Skin epidermis (tissue), 12 donors: Measurements from ENCODE around the gene MAP3K8.
A peak's percentile ranks its signal among the peaks of the same experiment; 100 is the strongest.

Experiments
- H3K27ac ChIP-seq, 21 experiments: fragments of 200-600 bp; sonication (generic) in 11 of 21; one replicate each; pipeline ENCODE4 v1.5.0; 2020; ENCODE audit warnings: mild to moderate bottlenecking in 3 of 21, inconsistent platforms in 2 of 21, moderate library complexity in 2 of 21
- H3K4me3 ChIP-seq, 7 experiments: fragments of 200-600 bp; sonication (generic) in 2 of 7; one replicate each; pipeline ENCODE4 v1.5.0; 2020; ENCODE audit warnings: inconsistent platforms in 2 of 7, mild to moderate bottlenecking in 2 of 7, moderate library complexity in 1 of 7

MAP3K8 gene

DNA sequence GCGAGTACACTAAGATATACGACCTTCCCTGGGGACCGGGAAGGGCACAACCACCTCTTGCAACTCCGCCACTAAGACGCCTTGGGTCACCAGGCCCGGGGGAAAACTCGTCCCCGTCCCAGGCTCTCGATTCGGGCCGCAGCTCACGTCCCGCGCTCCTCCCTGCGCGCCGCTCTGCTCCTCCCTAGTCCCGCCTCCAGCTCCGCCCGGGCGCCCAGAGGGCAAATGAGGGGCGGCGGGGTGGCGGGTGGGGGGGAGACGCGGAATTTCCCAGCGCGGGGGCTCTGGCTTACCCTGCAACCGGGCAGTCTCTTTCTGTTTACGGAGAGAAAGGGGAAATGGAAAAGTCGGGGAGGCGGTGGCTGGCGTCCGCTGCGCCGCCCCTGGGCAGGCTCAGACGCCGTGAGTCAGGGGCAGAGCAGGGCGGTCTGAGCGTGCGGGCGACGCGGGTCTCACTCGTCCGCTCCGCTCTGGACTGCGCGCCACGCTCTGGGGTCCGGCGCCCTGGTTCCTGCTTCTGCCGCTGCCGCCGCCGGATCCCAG is at the start of gene MAP3K8:
Gene MAP3K8, plus strand, starts transcription at position 455 of the 543 bp plus-strand sequence. CDS start 4,755 bp downstream, outside the sequence.
- Histone ChIP-seq H3K27ac (peak within 1 kb of the TSS; percentile 69 to 100 (median 97)), H3K4me3 (peak within 1 kb of the TSS; percentile 69 to 98 (median 84))

DNA sequence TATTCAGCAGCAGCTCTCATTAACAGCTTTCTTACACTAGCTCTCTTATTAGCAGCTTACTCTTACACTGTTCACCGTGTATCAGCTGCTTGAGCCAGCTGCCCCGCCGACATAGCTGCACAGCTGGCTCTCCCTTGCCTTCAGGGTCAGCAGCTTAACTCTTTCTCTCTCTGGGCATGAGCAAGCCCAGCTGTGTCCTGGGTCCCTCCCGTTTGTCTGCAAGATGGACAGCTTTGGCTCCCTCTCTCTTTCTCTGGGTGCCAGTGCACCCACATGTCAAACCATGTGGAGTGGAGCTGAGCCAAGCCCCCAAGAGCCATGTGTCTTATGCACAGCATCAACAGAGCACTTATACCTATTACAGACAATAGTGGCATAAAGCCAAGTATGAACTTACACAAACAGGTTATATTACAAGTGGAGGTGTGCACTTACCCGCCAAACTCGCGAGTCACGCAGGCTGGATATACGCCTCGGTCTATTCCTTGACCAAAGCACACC is 49.2 kb upstream of the MAP3K8 start:
- peak overlapping the region in 1 of 21 experiments; percentile 50 for H3K27ac ChIP-seq

GRCh38 chr10:30386801-30387588 is 47.0 kb upstream of the MAP3K8 start:
- H3K4me3 ChIP-seq = no peak overlapping the region

More for the DNA sequence above, 49.2 kb upstream of the MAP3K8 start:
- H3K4me3 ChIP-seq = no peak overlapping the region

DNA sequence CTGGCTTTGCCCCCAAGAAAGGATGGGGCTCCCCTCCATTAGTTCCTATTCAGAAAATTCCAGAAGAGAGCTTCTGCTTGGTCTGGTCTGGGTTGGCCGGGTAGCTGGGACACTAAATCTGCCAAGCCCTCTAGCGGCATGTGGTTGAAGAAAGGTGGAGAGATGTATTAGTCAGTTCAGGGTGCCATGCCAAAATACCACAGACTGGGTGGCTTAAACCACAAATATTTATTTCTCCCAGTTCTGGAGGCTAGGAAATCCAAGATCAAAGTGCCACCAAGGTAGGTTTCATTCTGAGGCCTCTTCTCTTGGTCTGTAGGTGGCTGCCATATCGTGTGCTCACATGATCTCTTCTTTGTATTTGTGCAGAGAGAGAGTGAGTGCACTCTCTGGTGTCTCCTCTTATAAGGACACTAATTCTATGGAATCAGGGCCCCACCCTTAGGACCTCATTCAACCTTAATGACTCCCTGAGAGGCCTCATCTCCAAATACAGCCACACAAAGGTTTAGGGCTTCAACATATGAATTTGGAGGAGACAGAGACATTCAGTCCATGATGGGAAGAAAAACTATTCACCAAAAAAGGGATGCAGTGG is 46.2 kb upstream of the MAP3K8 start:
- Histone ChIP-seq H3K4me3 (no peak overlapping the region), H3K27ac (peak overlapping the region in 1 of 21 experiments; percentile 37)

More at GRCh38 chr10:30386801-30387588, 47.0 kb upstream of the MAP3K8 start:
- peak overlapping the region in 1 of 21 experiments; percentile 37 for H3K27ac ChIP-seq

DNA sequence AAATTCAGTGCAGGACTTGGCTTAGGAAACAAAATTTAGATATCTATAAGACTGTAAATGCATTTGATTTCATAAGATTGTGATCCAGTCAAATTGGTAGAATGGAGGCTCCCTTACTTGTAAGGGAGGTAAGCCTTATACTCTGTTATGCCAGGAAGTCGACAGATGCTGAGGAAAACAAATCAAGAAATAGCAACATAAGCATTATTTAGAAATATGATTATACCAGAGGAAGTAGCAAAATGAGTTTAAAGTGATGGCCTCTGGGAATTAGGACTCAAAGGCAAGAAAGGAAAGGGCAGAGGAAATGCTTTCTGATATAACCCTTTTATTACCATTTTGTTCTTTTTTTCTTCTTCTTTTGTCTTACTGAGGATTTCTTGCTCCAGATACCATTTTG is 44.4 kb upstream of the MAP3K8 start:
- Histone ChIP-seq H3K4me3 (no peak overlapping the region), H3K27ac (no peak overlapping the region)

DNA sequence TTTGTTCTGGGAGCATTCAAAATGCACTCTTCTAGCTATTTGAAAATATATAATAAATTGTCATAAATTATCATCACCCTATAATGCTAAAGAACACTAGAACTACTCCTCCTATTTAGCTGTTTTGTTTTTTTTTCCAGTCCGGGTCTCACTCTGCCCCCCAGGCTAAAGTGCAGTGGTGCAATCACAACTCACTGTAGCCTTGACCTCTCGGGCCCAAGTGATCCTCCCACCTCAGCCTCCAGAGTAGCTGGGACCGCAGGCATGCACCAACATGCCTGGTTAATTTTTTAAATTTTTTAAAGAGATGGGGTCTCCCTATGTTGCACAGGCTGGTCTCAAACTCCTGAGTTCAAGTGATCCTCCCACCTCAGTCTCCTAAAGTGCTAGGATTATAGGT is 43.8 kb upstream of the MAP3K8 start:
- H3K27ac ChIP-seq = no peak overlapping the region
- H3K4me3 ChIP-seq = no peak overlapping the region

DNA sequence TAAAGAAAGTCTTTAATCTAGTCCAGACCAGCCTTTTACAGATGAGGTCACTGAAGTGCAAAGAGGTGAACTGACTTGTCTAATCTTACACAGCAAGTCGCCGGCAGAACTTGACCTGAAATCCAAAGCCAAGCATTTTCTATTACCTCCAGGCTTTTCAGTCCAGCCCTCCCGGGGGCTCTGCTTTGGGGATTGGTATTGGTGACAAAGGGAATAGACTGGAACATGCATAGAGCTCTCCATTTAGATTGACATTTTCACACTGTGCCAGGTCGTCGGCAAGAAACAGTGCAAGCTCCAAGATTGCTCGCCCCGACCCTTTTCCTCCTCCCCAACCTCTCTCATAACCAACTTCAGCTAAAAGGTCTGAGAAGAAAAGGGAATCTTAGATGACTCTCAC is 42.7 kb upstream of the MAP3K8 start:
- no peak overlapping the region for H3K27ac ChIP-seq
- H3K4me3 ChIP-seq = no peak overlapping the region

DNA sequence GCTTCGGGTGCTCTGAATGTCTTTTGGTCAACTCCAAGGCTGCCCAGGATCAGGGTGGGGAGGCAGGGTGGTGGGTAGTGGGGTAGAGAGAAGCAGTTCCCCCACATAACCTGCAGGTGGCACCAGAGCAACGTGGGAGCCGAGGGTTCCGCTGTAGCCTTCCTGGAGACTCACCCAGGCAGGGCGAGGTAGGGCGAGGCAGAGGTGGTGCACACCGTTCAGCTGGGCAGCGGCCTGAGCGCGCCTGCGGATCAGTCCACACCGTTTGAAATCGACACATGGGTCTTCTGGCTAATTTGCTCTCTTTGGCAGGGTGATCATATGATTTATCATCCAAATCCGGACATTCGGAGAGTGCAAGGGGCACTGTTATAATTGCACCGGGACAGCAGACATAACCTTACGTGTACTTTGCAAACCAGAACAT is 41.4 kb upstream of the MAP3K8 start:
- no peak overlapping the region for H3K4me3 ChIP-seq
- no peak overlapping the region for H3K27ac ChIP-seq

- no peak overlapping the region for H3K27ac ChIP-seq
Measured at GRCh38 chr10:30396293-30396692, 37.7 kb upstream of the MAP3K8 start.

DNA sequence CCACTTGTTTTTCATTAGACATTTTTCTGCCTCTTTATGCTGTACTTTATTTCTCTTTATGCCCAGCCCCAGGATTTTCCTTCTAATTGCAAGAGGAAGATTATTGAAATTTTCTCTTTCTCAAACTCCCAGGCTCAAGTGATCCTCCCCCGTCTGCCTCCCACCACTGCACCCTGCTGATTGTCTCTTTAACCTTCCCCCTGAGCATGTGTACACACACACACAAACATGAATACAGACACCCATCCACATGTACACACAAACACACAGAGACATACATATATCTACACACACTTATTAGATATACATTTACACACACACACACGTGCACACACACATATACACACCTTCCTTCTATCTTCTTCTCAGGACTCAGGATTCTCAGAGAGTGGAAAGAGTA is 37.3 kb upstream of the MAP3K8 start:
- Histone ChIP-seq H3K27ac (no peak overlapping the region), H3K4me3 (no peak overlapping the region)

More at GRCh38 chr10:30396293-30396692, 37.7 kb upstream of the MAP3K8 start:
- H3K4me3 ChIP-seq = no peak overlapping the region

- Histone ChIP-seq H3K4me3 (no peak overlapping the region), H3K27ac (no peak overlapping the region)
Measured at GRCh38 chr10:30398193-30398592, 35.8 kb upstream of the MAP3K8 start.

GRCh38 chr10:30398788-30399187 is 35.2 kb upstream of the MAP3K8 start:
- Histone ChIP-seq H3K27ac (no peak overlapping the region), H3K4me3 (no peak overlapping the region)

GRCh38 chr10:30403494-30403893 is 30.5 kb upstream of the MAP3K8 start:
- Histone ChIP-seq H3K27ac (no peak overlapping the region), H3K4me3 (no peak overlapping the region)

DNA sequence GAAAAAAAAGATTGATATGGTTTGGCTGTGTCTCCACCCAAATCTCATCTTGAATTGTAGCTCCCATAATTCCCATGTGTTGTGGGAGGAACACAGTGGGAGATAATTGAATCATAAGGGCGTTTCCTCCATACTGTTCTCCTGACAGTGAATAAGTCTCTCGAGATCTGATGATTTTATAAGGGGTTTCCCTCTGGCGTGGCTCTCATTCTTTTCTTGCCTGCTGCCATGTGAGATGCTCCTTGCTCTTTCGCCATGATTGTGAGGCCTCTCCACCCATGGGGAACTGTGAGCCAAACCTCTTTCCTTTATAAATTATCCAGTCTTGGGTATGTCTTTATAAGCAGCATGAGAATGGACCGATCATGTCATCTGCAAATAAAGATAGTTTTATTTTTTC is 29.4 kb upstream of the MAP3K8 start:
- no peak overlapping the region for H3K4me3 ChIP-seq
- no peak overlapping the region for H3K27ac ChIP-seq

GRCh38 chr10:30411263-30411662 is 22.7 kb upstream of the MAP3K8 start:
- Histone ChIP-seq H3K27ac (no peak overlapping the region), H3K4me3 (no peak overlapping the region)

DNA sequence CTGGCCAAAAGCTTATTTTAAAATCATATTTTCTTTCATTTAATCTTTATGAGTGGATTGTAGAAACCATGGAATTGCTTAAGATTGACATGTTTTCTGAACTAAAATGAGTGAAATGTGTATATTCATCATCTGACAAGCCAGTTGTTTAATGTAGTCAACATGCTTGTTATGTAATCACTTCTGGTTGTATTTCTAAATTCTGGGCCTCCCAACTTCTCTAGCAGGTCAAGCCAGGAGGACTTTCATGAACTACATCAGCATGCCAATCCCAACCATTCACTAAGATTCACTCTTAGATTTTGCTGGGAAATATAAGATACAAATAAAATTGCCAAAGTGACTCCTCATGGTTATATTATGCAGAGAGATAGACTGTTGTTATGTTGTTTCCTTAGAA is 21.1 kb upstream of the MAP3K8 start:
- Histone ChIP-seq H3K4me3 (no peak overlapping the region), H3K27ac (no peak overlapping the region)

DNA sequence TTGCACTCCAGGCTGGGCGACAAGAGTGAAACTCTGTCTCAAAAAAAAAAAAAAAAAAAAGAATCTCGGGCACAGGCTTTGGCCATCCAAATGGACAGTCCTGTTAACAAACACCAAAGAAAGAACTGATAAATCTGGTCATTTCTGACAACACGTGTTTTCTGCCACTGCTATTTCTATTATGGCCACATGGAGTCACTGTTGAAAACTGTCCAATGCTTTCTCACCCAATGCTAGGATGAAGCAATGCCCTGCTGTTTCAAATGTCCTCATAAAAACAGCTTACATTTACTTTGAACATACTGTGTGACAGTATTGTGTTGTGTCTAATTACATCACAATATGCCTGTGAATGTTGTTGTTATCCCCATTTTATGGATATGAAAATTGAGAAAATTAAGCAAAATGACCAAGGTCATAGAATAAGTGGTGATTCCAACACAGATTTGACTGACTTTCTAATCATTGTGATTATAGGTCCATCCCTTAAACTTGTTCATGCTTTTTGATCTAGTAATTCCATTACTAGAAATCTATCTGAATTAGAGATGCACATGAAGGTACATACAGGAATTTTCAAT is 19.9 kb upstream of the MAP3K8 start:
- Histone ChIP-seq H3K4me3 (no peak overlapping the region), H3K27ac (no peak overlapping the region)

DNA sequence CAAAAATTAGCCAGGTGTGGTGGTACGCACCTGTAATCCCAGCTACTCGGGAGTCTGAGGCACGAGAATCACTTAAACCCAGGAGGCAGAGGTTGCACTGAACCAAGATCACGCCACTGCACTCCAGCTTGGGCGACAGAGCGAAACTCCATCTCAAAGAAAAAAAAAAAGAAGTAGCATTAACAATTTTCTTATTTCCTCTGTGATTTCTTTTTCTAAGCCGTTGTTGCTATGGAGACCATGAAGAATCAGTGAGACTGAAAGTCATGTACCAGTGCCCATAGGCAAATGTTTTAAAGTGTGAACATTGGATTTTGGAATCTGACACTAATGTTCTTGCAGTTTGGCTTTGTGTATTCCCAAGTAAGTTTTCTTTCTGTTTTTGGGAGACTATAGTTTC is 18.4 kb upstream of the MAP3K8 start:
- H3K4me3 ChIP-seq = no peak overlapping the region
- H3K27ac ChIP-seq = no peak overlapping the region

DNA sequence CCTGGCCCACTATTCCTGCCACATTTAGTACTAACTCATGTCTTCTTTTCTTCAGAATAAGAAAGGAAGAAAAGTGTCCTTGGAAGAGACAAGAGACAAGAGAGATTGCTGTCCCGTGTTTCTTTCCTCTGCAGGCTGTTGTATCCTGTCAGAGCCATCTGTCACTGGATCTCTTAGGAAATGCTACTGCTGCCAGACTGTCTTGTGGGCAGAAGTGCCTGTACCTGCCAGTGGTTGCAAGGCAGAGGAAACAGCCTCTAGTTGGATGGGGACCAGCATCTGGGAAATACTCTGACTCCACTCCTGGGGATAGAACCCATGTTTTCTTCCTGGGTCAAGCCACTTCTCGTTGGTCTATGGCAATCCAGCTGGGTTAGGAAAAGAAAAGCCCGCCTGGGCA is 16.7 kb upstream of the MAP3K8 start:
- Histone ChIP-seq H3K4me3 (no peak overlapping the region), H3K27ac (no peak overlapping the region)

GRCh38 chr10:30420266-30420665 is 13.7 kb upstream of the MAP3K8 start:
- no peak overlapping the region for H3K4me3 ChIP-seq
- H3K27ac ChIP-seq = no peak overlapping the region
